H1 (cell line): ENCODE results near the gene RANGRF. TPM values are rescaled to one million over a fixed set of nuclear protein-coding genes. Genes with fewer than 3 reads are reported as not detected.

Source experiments
- EGR1 ChIP-seq: IDR thresholded peaks from 2 replicates; pipeline ENCODE4 v1.6.1; 2011; ENCODE audit warnings: low read depth, low read length, borderline replicate concordance
- GABPA ChIP-seq: IDR thresholded peaks from 2 replicates; pipeline ENCODE4 v1.6.1; 2011; ENCODE audit warnings: mild to moderate bottlenecking, low read length, moderate library complexity, borderline replicate concordance; ENCODE audit not compliant: insufficient read depth
- TAF7 ChIP-seq: optimal IDR thresholded peaks from 2 replicates; pipeline ENCODE3; 2011; ENCODE audit warnings: low read depth, mild to moderate bottlenecking, inconsistent platforms, low read length, moderate library complexity, borderline replicate concordance
- polyA plus RNA-seq, 7 experiments: library from polyadenylated mRNA; depleted of rRNA in 3 of 7; stranded (reverse) in 5 of 7; unstranded in 2 of 7; fragments of >200 nt in 5 of 7; fragments of 200-250 nt in 2 of 7; gene quantifications; 1 replicate in 5 of 7; 2 replicates in 1 of 7; 4 replicates in 1 of 7; pipeline versions ENCODE4 v1.2.1 to v1.2.3, GENCODE V29; 2011 to 2013; ENCODE audit warnings: missing spikeins in 2 of 7, mixed read lengths in 2 of 7
- total RNA-seq: library from RNA; stranded (reverse); fragmentation: NEBNext Ultra II Directional; extraction: Animal tissue kit (Norgen Biotek cat#: 25700); gene quantifications from 2 replicates; pipeline ENCODE4 v1.2.1, GENCODE V29; 2021
- TF ChIP-seq, protein P1 (sequence below): IDR thresholded peaks from 2 replicates; pipeline ENCODE4 v1.6.1; 2012; ENCODE audit warnings: low read length, inconsistent platforms

Gene RANGRF
- total and polyA plus RNA-seq, 2 of the 8 experiments (the other 6 are each of a cell fraction or from before 2014, with no cell fraction given), result 36.9 to 49.6 TPM

DNA sequence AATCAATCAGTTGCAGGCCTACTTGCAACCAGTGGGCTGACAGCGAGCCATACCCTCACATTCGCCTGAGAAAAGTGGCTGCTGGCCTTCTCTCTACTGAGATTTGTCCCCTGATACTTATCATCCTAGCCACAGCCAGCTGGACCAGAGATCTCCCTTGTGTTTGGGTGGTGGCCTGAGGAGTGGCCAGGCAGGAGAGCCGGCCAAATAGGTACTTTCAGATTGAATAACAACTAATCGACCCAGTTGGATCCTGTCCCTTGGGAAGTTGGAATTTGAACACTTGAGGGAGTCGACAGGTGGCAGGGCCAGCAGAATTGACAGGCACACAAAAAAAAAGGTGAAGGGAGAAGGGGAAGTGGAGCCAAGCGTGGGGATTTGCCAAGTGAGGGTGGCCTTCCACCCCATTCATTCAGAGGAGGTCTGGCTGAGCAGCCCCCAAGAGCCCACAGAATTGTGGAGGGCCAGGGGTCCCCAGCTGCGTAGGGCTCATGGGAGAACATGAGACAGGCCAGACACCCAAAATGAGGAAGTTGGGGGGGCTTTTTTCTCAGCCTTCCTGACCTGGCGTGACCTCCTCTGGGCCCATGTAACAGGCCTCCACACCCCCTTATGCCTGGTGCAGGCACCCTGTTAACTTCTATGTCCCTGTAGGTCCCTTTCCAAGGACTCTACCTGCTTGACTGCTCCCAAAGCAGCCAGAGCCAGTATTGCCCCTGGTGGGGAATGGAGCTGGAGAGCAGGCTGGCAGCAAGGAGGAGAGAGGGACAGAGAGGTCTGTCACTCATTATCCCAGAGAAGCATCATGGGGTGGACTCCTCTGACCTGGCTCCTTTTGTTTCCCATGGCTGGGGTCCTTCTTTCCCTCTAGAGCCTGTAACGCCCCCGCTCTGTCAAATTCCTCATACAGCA lies 2.9 kb upstream of the RANGRF start (continued):
- TF ChIP-seq GABPA (no peak), EGR1 (no peak), TAF7 (no peak)
- TF ChIP-seq, protein P1, sequence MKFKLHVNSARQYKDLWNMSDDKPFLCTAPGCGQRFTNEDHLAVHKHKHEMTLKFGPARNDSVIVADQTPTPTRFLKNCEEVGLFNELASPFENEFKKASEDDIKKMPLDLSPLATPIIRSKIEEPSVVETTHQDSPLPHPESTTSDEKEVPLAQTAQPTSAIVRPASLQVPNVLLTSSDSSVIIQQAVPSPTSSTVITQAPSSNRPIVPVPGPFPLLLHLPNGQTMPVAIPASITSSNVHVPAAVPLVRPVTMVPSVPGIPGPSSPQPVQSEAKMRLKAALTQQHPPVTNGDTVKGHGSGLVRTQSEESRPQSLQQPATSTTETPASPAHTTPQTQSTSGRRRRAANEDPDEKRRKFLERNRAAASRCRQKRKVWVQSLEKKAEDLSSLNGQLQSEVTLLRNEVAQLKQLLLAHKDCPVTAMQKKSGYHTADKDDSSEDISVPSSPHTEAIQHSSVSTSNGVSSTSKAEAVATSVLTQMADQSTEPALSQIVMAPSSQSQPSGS, result no peak
